GM12864 (cell line): Measurements from ENCODE around the gene SGO1.

Experiments used
- DNase-seq: peaks from one replicate; pipeline ENCODE4 v3.0.0-alpha.2; 2011; ENCODE audit warnings: low read depth
- H3K4me3 ChIP-seq: 2 replicates; pipeline ENCODE4 v1.5.1; 2011; ENCODE audit warnings: mild to moderate bottlenecking, low read depth, low read length, control low read depth
- TF ChIP-seq, protein P1 (sequence below): IDR thresholded peaks from 2 replicates; pipeline ENCODE4 v1.5.1; 2011; ENCODE audit warnings: low read depth, mild to moderate bottlenecking, moderate library complexity, low read length, control low read depth, inconsistent platforms; ENCODE audit errors: missing control alignments

The SGO1 gene

DNA sequence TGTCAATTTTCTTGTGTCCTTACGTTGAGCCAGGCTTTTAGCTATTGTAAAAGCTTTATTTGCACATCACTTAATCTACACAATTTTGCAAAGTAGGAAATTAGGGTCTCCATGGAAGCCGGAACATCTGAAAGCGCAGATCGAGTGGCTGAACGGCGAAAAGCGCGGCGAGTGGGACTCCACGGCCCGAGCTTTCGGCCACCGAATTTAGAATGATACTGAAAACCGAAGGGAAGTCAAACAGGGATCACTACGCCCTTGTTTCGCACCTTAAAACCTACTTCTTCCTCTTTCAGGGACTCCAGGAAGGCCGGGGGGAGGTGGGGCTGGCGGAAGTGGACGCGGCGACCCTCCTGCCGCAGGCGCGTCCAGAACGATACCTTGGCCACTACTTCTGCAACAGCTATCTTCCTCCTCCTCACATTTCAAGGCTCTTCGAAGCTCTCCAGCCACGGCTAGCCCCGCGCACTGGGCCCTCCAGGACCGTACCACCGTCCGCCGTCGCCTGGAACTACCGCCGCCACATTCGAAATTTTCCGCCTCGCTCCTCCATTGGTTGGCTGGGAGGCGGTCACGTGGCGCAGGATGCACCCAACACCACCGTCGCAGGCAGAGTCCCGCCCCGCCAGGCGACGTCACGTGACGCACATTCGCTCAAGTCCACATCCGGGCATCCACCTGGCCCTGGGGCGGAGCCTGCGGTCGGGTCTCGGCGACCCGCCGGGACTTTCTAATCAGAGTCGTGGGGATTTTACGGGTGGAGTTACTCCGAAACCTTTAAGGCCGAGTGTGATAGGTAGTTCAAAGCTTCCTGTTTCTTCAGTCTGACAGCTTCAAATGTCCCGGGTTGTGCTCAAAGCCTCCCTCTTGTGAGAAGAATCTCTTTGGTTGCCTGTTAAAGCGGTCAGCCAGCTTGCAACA is at the start of gene SGO1:
TSS of gene SGO1 (minus strand) at position 528 of the 921 bp plus-strand sequence. CDS start 2,179 bp downstream, outside the sequence.
- H3K4me3 ChIP-seq, result peak within 1 kb of the TSS; percentile 68
- DNase-seq, result peak; percentile 98
- TF ChIP-seq, protein P1, sequence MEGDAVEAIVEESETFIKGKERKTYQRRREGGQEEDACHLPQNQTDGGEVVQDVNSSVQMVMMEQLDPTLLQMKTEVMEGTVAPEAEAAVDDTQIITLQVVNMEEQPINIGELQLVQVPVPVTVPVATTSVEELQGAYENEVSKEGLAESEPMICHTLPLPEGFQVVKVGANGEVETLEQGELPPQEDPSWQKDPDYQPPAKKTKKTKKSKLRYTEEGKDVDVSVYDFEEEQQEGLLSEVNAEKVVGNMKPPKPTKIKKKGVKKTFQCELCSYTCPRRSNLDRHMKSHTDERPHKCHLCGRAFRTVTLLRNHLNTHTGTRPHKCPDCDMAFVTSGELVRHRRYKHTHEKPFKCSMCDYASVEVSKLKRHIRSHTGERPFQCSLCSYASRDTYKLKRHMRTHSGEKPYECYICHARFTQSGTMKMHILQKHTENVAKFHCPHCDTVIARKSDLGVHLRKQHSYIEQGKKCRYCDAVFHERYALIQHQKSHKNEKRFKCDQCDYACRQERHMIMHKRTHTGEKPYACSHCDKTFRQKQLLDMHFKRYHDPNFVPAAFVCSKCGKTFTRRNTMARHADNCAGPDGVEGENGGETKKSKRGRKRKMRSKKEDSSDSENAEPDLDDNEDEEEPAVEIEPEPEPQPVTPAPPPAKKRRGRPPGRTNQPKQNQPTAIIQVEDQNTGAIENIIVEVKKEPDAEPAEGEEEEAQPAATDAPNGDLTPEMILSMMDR, result no peak

DNA sequence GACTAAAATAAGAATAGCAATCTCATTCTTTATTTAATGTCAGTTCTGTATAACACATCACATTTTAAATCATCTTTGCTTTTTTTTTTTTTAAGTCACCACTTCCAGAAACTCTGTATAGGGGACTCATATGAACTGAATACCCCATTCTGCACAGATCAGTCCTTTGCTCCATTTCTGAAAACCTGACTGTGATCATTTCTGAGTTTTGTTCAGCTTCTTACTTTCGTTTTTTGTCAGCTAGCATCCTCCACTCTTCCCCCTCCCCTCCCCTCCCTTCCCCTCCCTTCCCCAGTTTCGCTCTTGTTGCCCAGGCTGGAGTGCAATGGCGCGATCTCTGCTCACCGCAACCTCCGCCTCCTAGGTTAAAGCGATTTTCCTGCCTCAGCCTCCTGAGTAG is 49.8 kb upstream of the SGO1 start:
- DNase-seq, result no peak
- TF ChIP-seq, protein P1, result no peak
- no peak overlapping the region for H3K4me3 ChIP-seq

- no peak for DNase-seq
- H3K4me3 ChIP-seq, result no peak overlapping the region
- TF ChIP-seq, protein P1, result no peak
These were observed 47.1 kb upstream of the SGO1 start for GRCh38 chr3:20232906-20233780.

GRCh38 chr3:20230954-20231353 is 44.9 kb upstream of the SGO1 start:
- no peak for DNase-seq
- no peak overlapping the region for H3K4me3 ChIP-seq
- TF ChIP-seq, protein P1, result no peak

DNA sequence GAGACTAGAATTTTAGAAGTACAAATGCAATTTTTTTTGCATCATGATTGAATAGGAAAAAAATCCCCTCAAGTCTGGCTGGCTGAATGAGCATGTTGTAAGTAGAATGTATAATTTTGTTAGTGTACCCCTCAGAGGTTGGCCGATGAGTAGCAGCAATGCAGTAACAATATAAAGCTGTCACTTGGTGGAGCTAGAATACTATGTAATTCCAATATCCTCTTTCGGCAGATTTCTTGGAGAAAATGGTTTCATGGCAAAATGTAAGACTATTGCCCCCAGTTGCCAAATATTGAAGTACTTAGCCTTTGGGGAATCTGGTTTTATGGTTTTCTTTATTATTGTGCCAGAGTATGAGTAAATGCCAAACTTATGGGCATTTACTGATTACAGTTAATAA is 39.8 kb upstream of the SGO1 start:
- DNase-seq, result no peak
- no peak overlapping the region for H3K4me3 ChIP-seq
- TF ChIP-seq, protein P1, result peak; percentile 14

DNA sequence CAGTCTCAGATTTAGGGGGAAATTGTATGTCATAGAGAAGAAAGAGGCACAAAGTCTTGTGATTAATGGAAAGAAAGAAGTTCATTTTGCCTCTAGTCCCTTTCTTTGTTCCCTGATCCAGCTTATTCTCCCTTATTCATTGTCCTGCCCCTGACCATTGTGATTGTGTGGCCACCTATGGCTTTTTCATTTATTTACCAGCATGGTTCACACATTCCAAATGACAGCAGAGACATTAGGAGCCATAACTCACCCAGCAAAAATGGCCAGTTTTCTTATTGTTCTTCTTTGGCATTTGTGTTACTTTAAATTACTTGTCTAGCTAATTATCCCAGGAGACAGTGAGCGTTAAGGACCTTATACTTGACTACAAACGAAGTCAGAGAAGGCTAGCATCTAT is 36.3 kb upstream of the SGO1 start:
- DNase-seq, result no peak
- no peak overlapping the region for H3K4me3 ChIP-seq
- TF ChIP-seq, protein P1, result no peak
